Lower leg skin (tissue), 4 donors: Measurements from ENCODE around the gene SERPINA6. TPM values are rescaled to one million over a fixed set of nuclear protein-coding genes. Genes with fewer than 3 reads are reported as not detected.
"Not testable (repeated sequence)": the region's sequence is repeated elsewhere in the genome, so short reads cannot be mapped to it uniquely, and the experiment has no call there.

Experiments
- DNase-seq, 2 donors: peaks; one replicate each; pipeline ENCODE4 v3.0.0-alpha.2; 2019; ENCODE audit warnings: low spot score in 2 of 2
- H3K4me3 ChIP-seq: fragments of 200-600 bp; sonication (generic); 2 replicates; pipeline ENCODE4 v1.5.1; 2017; ENCODE audit warnings: mild to moderate bottlenecking, low read depth; ENCODE audit not compliant: poor library complexity, severe bottlenecking
- CTCF ChIP-seq, 3 donors: fragments of 450-650 bp; IDR thresholded peaks; one replicate each; pipeline ENCODE4 v1.5.1; 2016; ENCODE audit warnings: antibody characterized with exemption in 3 of 3, mild to moderate bottlenecking in 3 of 3, moderate library complexity in 2 of 3
- POLR2A ChIP-seq, 2 donors: fragments of 450-650 bp; IDR thresholded peaks; one replicate each; pipeline ENCODE4 v1.6.1; 2016 to 2017; ENCODE audit warnings: antibody characterized with exemption in 2 of 2, mild to moderate bottlenecking in 1 of 2, moderate library complexity in 1 of 2
- WGBS, 2 donors: methylation state at CpG; one replicate each; pipeline ENCODE4 v1.1.5; 2018; 5-methylcytosine and 5-hydroxymethylcytosine counted together
- intact Hi-C: fragments of 100-400 bp; cut with DNase I; formaldehyde crosslinking; loops from one replicate; pipeline ENCODE4 v1.15.0; 2023; ENCODE audit warnings: low total_unique reads
- total RNA-seq, 4 donors: library from RNA; depleted of rRNA; stranded (reverse); fragments of >200 nt; gene quantifications; one replicate each; pipeline ENCODE4 v1.1.0, GENCODE V29; 2016

Gene SERPINA6
- total RNA-seq, 4 donors from 2014 or later, result not detected

- WGBS, 2 donors, result 56 to 64% methylated on average over 1 of the region's 1 CpG
- no peak overlapping the region for H3K4me3 ChIP-seq
- TF ChIP-seq POLR2A (IDR thresholded peaks at IDR 0.05) (no peak), CTCF (IDR thresholded peaks at IDR 0.05) (no peak)
- DNase-seq, result no peak
- intact Hi-C loops, result no loop called here
Measured at GRCh38 chr14:94357166-94357565, 34.0 kb upstream of the SERPINA6 start.

GRCh38 chr14:94356379-94357056, 33.4 kb upstream of the SERPINA6 start:
- DNase-seq, result peak in 1 of 2 donors; percentile 63
- intact Hi-C loops, result no loop called here
- H3K4me3 ChIP-seq, result no peak overlapping the region
- 78 to 81% methylated on average over 5 of the region's 5 CpGs for WGBS, 2 donors
- TF ChIP-seq CTCF (IDR thresholded peaks at IDR 0.05) (no peak), POLR2A (IDR thresholded peaks at IDR 0.05) (no peak)

GRCh38 chr14:94355191-94355794, 32.2 kb upstream of the SERPINA6 start:
- TF ChIP-seq POLR2A (IDR thresholded peaks at IDR 0.05), result no peak
- no peak for TF ChIP-seq CTCF (IDR thresholded peaks at IDR 0.05)
- 23 to 30% methylated on average over 15 of the region's 15 CpGs for WGBS, 2 donors
- DNase-seq, result peak in 1 of 2 donors; percentile 88
- intact Hi-C loops, result no loop called here
- no peak overlapping the region for H3K4me3 ChIP-seq

GRCh38 chr14:94354638-94355185, 31.6 kb upstream of the SERPINA6 start:
- intact Hi-C loops, result no loop called here
- no peak overlapping the region for H3K4me3 ChIP-seq
- no peak for DNase-seq
- TF ChIP-seq POLR2A (IDR thresholded peaks at IDR 0.05) (no peak), CTCF (IDR thresholded peaks at IDR 0.05) (no peak)
- 95 to 99% methylated on average over 3 of the region's 3 CpGs for WGBS, 2 donors

GRCh38 chr14:94354190-94354589, 31.1 kb upstream of the SERPINA6 start:
- WGBS, 2 donors, result 92 to 94% methylated on average over 8 of the region's 8 CpGs
- DNase-seq, H3K4me3 ChIP-seq, intact Hi-C loops: not testable (repeated sequence)

- DNase-seq, result peak in 1 of 2 donors; percentile 48
- WGBS, 2 donors, result 83 to 86% methylated on average over 7 of the region's 7 CpGs
- no peak overlapping the region for H3K4me3 ChIP-seq
- TF ChIP-seq POLR2A (IDR thresholded peaks at IDR 0.05) (no peak), CTCF (IDR thresholded peaks at IDR 0.05) (no peak)
- intact Hi-C loops, result no loop called here
Measured at GRCh38 chr14:94349276-94349675, 26.1 kb upstream of the SERPINA6 start.
